OCI-LY7 (cell line): ENCODE data around the gene UFD1. TPM values are rescaled to one million over a fixed set of nuclear protein-coding genes. Genes with fewer than 3 reads are reported as not detected.

Source experiments
- BruUV-seq: library from RNA; stranded (reverse); fragments of 400-500 nt; replicated peaks from 2 replicates; lab custom pipeline; 2021; lab: Mats Ljungman, UMichigan
- CTCF ChIA-PET: fragments of 300-600 bp; sonication (Branson Sonifier 250); formaldehyde crosslinking; loops from one replicate; lab custom pipeline; 2022; ENCODE audit warnings: antibody characterized with exemption; ENCODE audit not compliant: unreplicated experiment; lab: Charles Lee
- POLR2A ChIA-PET: fragments of 300-600 bp; sonication (Branson Sonifier 250); formaldehyde crosslinking; loops from one replicate; lab custom pipeline; 2022; ENCODE audit warnings: antibody characterized with exemption; lab: Charles Lee
- DNase-seq: peaks from one replicate; pipeline ENCODE4 v3.0.0-alpha.2; 2015; ENCODE audit warnings: low spot score
- H2AFZ ChIP-seq: fragments of 200-600 bp; sonication (generic), shearing (Covaris generic); 2 replicates; pipeline ENCODE4 v1.6.1; 2014; ENCODE audit warnings: mild to moderate bottlenecking, antibody characterized with exemption, low read length, moderate library complexity
- H3K27ac ChIP-seq: fragments of 200-600 bp; sonication (generic); 2 replicates; pipeline ENCODE4 v1.5.1; 2014; ENCODE audit warnings: mixed run types, low read depth, mild to moderate bottlenecking, moderate library complexity, low read length, inconsistent platforms; ENCODE audit not compliant: poor library complexity, severe bottlenecking
- H3K36me3 ChIP-seq: fragments of 200-600 bp; sonication (generic); 2 replicates; pipeline ENCODE4 v1.6.1; 2014; ENCODE audit warnings: mild to moderate bottlenecking, antibody characterized with exemption, low read length, moderate library complexity, mixed read lengths; ENCODE audit not compliant: insufficient read depth
- H3K4me1 ChIP-seq: fragments of 200-600 bp; sonication (generic); 2 replicates; pipeline ENCODE4 v1.5.1; 2014; ENCODE audit warnings: mild to moderate bottlenecking, low read length; ENCODE audit not compliant: insufficient read depth, poor library complexity, severe bottlenecking
- H3K4me2 ChIP-seq: fragments of 200-600 bp; sonication (generic); 2 replicates; pipeline ENCODE4 v1.6.1; 2014; ENCODE audit warnings: mild to moderate bottlenecking, low read length
- H3K4me3 ChIP-seq: fragments of 200-600 bp; sonication (generic); 2 replicates; pipeline ENCODE4 v1.5.1; 2014; ENCODE audit warnings: mild to moderate bottlenecking, low read depth, low read length; ENCODE audit not compliant: poor library complexity, severe bottlenecking
- H3K79me2 ChIP-seq: fragments of 200-600 bp; sonication (generic); 2 replicates; pipeline ENCODE4 v1.6.1; 2016; ENCODE audit warnings: low read depth, mild to moderate bottlenecking, low read length, moderate library complexity, mixed read lengths; ENCODE audit not compliant: insufficient read depth
- H3K9me2 ChIP-seq: fragments of 200-600 bp; sonication (generic); 2 replicates; pipeline ENCODE4 v1.6.1; 2016; ENCODE audit warnings: mild to moderate bottlenecking, low read length, mixed read lengths; ENCODE audit not compliant: insufficient read depth
- H3K9me3 ChIP-seq: fragments of 200-600 bp; sonication (generic); 2 replicates; pipeline ENCODE4 v1.6.1; 2014; ENCODE audit warnings: mild to moderate bottlenecking, mixed run types, low read length, mixed read lengths
- H4K20me1 ChIP-seq: fragments of 200-600 bp; sonication (generic); 2 replicates; pipeline ENCODE4 v1.6.1; 2014; ENCODE audit warnings: mild to moderate bottlenecking, antibody characterized with exemption, low read length, moderate library complexity, mixed read lengths; ENCODE audit not compliant: insufficient read depth
- CTCF ChIP-seq: fragments of 200-600 bp; sonication (generic); conservative IDR thresholded peaks from 2 replicates; pipeline ENCODE4 v1.5.1; 2014; ENCODE audit warnings: mild to moderate bottlenecking, antibody characterized with exemption, low read length, moderate library complexity, mixed read lengths
- EZH2phosphoT487 ChIP-seq: fragments of 200-600 bp; sonication (generic); IDR thresholded peaks from 2 replicates; pipeline ENCODE4 v1.6.1; 2018; ENCODE audit warnings: low read depth, borderline replicate concordance, mild to moderate bottlenecking, mixed run types, antibody characterized with exemption, low read length, moderate library complexity, mixed read lengths
- intact Hi-C: fragments of 100-400 bp; cut with micrococcal nuclease; formaldehyde crosslinking; loops from one replicate; pipeline ENCODE4 v1.10.0; 2022; ENCODE audit not compliant: unreplicated experiment
- total RNA-seq, 2 experiments: library from RNA; depleted of rRNA in 1 of 2; stranded (reverse); fragments of >200 nt in 1 of 2; shearing (Covaris generic) in 1 of 2; gene quantifications; 2 replicates each; pipeline ENCODE4 v1.2.3, GENCODE V29; 2014 to 2022

The UFD1 gene
- total RNA-seq, 2 experiments from 2014 or later: 60.1 to 70.8 TPM

DNA sequence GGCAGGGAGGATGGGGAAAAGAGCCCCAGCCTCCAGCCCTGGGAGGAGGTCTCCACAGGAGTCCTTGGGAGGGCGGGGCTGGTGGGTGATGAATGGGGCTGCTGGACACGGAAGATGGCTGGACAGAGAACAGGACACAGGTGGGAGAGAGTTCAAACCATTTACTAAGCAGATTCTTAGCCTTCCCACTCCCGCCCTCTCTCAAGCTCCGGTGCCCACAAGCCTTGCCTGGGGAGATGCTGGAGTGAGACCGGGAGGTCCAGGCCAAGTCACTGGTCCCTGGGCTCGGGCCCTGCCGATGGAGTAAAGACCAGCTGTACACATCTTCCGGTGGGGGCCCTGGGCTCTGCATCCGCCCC, 43.9 kb upstream of the UFD1 start:
- no peak overlapping the region for H3K27ac ChIP-seq
- no peak overlapping the region for H2AFZ ChIP-seq
- H4K20me1 ChIP-seq: no peaks in the 10 kb centered on the region
- no peaks in the 10 kb centered on the region for H3K9me2 ChIP-seq
- H3K4me1 ChIP-seq: no peaks in the 10 kb centered on the region
- intact Hi-C loops: no loop called here
- no peak overlapping the region for H3K4me3 ChIP-seq
- H3K9me3 ChIP-seq: no peaks in the 10 kb centered on the region
- TF ChIP-seq CTCF (no peak), EZH2phosphoT487 (no peak)
- ChIA-PET CTCF (no interaction called here), POLR2A (no interaction called here)
- H3K79me2 ChIP-seq: no peaks in the 10 kb centered on the region
- H3K36me3 ChIP-seq: peaks cover 31% of the 10 kb centered on the region; the same call in 1 of the 2 replicates
- no peak for DNase-seq
- no TSS peak for BruUV-seq
- no peak overlapping the region for H3K4me2 ChIP-seq

GRCh38 chr22:19522190-19522880, 43.3 kb upstream of the UFD1 start:
- Histone ChIP-seq H3K36me3 (peaks cover 36% of the 10 kb centered on the region; the same call in 1 of the 2 replicates), H2AFZ (no peak overlapping the region), H3K9me2 (no peaks in the 10 kb centered on the region), H3K4me3 (no peak overlapping the region), H3K4me1 (no peaks in the 10 kb centered on the region), H3K4me2 (no peak overlapping the region), H3K27ac (no peak overlapping the region), H3K9me3 (no peaks in the 10 kb centered on the region), H3K79me2 (no peaks in the 10 kb centered on the region), H4K20me1 (no peaks in the 10 kb centered on the region)
- no peak for DNase-seq
- POLR2A ChIA-PET: no interaction called here
- intact Hi-C loops: no loop called here
- CTCF ChIA-PET: no interaction called here
- no TSS peak for BruUV-seq
- no peak for TF ChIP-seq EZH2phosphoT487
- TF ChIP-seq CTCF: no peak

GRCh38 chr22:19520566-19521305, 41.7 kb upstream of the UFD1 start:
- intact Hi-C loops: no loop called here
- Histone ChIP-seq H3K36me3 (peaks cover 51% of the 10 kb centered on the region), H4K20me1 (no peaks in the 10 kb centered on the region), H3K9me2 (no peaks in the 10 kb centered on the region), H2AFZ (no peak overlapping the region), H3K4me3 (no peak overlapping the region), H3K4me1 (no peaks in the 10 kb centered on the region), H3K4me2 (no peak overlapping the region), H3K79me2 (no peaks in the 10 kb centered on the region), H3K27ac (no peak overlapping the region), H3K9me3 (no peaks in the 10 kb centered on the region)
- TF ChIP-seq EZH2phosphoT487 (no peak), CTCF (no peak)
- DNase-seq: no peak
- BruUV-seq: no TSS peak
- CTCF ChIA-PET: no interaction called here
- POLR2A ChIA-PET: no interaction called here
